ENCODE results near the gene CTAGE8. TPM values are rescaled to one million over a fixed set of nuclear protein-coding genes. Genes with fewer than 3 reads are reported as not detected.
A peak's percentile ranks its signal among the peaks of the same experiment; 100 is the strongest.
"Not testable (repeated sequence)": the region's sequence is repeated elsewhere in the genome, so short reads cannot be mapped to it uniquely, and the experiment has no call there.

CTAGE8 gene
- total and polyA plus RNA-seq, 8 donors = 3.0 to 11.3 (median 7.7) TPM; not detected in 1

DNA sequence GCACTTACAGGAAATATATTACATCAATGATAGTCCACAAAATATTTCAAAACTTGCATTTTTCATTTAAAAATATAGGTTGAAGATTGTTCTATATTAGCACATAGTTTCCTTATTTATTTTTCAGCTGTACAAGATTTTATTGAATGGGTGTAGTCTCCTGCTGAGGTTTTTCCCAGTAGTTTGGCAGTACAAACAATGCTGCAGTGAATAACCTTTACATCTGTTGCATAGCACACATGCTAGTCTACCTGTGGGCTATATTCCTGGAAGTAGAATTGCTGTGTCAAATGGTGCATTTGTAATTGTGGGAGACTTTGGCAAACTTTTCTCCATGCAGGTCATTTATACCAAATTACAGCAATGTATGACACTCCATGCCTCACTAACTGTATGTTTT, 48.6 kb downstream of the CTAGE8 start:
- H3K36me3 ChIP-seq; H3K4me3 ChIP-seq; DNase-seq; H3K27ac ChIP-seq; H3K27me3 ChIP-seq; H3K9me3 ChIP-seq; H3K4me1 ChIP-seq; intact Hi-C loops (cut with DNase I); ATAC-seq: not testable (repeated sequence)

GRCh38 chr7:144219149-144219548, 49.9 kb downstream of the CTAGE8 start:
- DNase-seq; H3K36me3 ChIP-seq; H3K4me3 ChIP-seq; H3K9me3 ChIP-seq; H3K27ac ChIP-seq; H3K27me3 ChIP-seq; H3K4me1 ChIP-seq; intact Hi-C loops (cut with DNase I): not testable (repeated sequence)
- ATAC-seq = peak; percentile 75

GRCh38 chr7:144218581-144218980, 50.5 kb downstream of the CTAGE8 start:
- H3K36me3 ChIP-seq; intact Hi-C loops (cut with DNase I); H3K9me3 ChIP-seq; H3K27me3 ChIP-seq; H3K4me1 ChIP-seq; H3K27ac ChIP-seq; ATAC-seq; H3K4me3 ChIP-seq: not testable (repeated sequence)
- peak in 1 of 4 donors; percentile 9 for DNase-seq

GRCh38 chr7:144217200-144217599, 51.9 kb downstream of the CTAGE8 start:
- H3K4me3 ChIP-seq; intact Hi-C loops (cut with DNase I); H3K36me3 ChIP-seq; DNase-seq; H3K27me3 ChIP-seq; H3K4me1 ChIP-seq; H3K9me3 ChIP-seq; ATAC-seq; H3K27ac ChIP-seq: not testable (repeated sequence)

Other genes with a start within 250 kb of the CTAGE8 start
- gene OR2A5, start 220.3 kb downstream of the CTAGE8 start, total RNA-seq = not detected
- gene OR2A5, start 220.3 kb downstream of the CTAGE8 start, polyA plus RNA-seq (ENCODE audit: insufficient read length in 6 of 6) = under 1 TPM; 0.06 to 0.28 (median 0.15) TPM
- gene OR2A25, start 199.5 kb downstream of the CTAGE8 start, total RNA-seq = not detected
- under 1 TPM in 3 of 6 donors, not detected in 3; 0.08 to 0.17 (median 0.09) TPM for gene OR2A25, start 199.5 kb downstream of the CTAGE8 start, polyA plus RNA-seq (ENCODE audit: insufficient read length in 6 of 6)
- not detected for gene OR2A12, start 183.0 kb downstream of the CTAGE8 start, total RNA-seq
- gene OR2A12, start 183.0 kb downstream of the CTAGE8 start, polyA plus RNA-seq (ENCODE audit: insufficient read length in 6 of 6) = under 1 TPM; 0.07 to 0.15 (median 0.09) TPM
- gene OR2A2, start 159.7 kb downstream of the CTAGE8 start, total RNA-seq = not detected
- gene OR2A2, start 159.7 kb downstream of the CTAGE8 start, polyA plus RNA-seq (ENCODE audit: insufficient read length in 6 of 6) = not detected
- not detected for gene OR2A14, start 146.1 kb downstream of the CTAGE8 start, total RNA-seq
- under 1 TPM in 4 of 6 donors, not detected in 2; 0.14 to 0.20 (median 0.15) TPM for gene OR2A14, start 146.1 kb downstream of the CTAGE8 start, polyA plus RNA-seq (ENCODE audit: insufficient read length in 6 of 6)
- 1 to 10 TPM; 5.0 to 5.3 TPM for gene CTAGE4, start 85.8 kb downstream of the CTAGE8 start, total RNA-seq
- 10 to 100 TPM in 3 of 6 donors, 1 to 10 TPM in 3; 1.7 to 19.5 (median 7.9) TPM for gene CTAGE4, start 85.8 kb downstream of the CTAGE8 start, polyA plus RNA-seq (ENCODE audit: insufficient read length in 6 of 6)
- 1 to 10 TPM; 1.0 to 8.6 TPM for gene ARHGEF35, start 73.5 kb downstream of the CTAGE8 start, total RNA-seq
- gene ARHGEF35, start 73.5 kb downstream of the CTAGE8 start, polyA plus RNA-seq (ENCODE audit: insufficient read length in 6 of 6) = 10 to 100 TPM; 13.0 to 18.1 (median 15.2) TPM
- not detected for gene OR2A42, start 29.7 kb downstream of the CTAGE8 start, total RNA-seq
- gene OR2A42, start 29.7 kb downstream of the CTAGE8 start, polyA plus RNA-seq (ENCODE audit: insufficient read length in 6 of 6) = 1 to 10 TPM; 1.1 to 5.6 (median 3.2) TPM
- 1 to 10 TPM; 5.3 to 5.6 TPM for gene OR2A7, start 4.5 kb downstream of the CTAGE8 start, total RNA-seq
- 10 to 100 TPM in 5 of 6 donors, 1 to 10 TPM in 1; 7.1 to 25.2 (median 17.4) TPM for gene OR2A7, start 4.5 kb downstream of the CTAGE8 start, polyA plus RNA-seq (ENCODE audit: insufficient read length in 6 of 6)
- gene OR2A1, start 43.1 kb upstream of the CTAGE8 start, total RNA-seq = not detected
- 1 to 10 TPM; 1.6 to 3.2 (median 2.7) TPM for gene OR2A1, start 43.1 kb upstream of the CTAGE8 start, polyA plus RNA-seq (ENCODE audit: insufficient read length in 6 of 6)
- 10 to 100 TPM; 23.9 to 32.3 TPM for gene ARHGEF5, start 86.1 kb upstream of the CTAGE8 start, total RNA-seq
- 10 to 100 TPM; 13.0 to 37.1 (median 24.8) TPM for gene ARHGEF5, start 86.1 kb upstream of the CTAGE8 start, polyA plus RNA-seq (ENCODE audit: insufficient read length in 6 of 6)
- gene NOBOX, start 134.4 kb upstream of the CTAGE8 start, total RNA-seq = not detected
- gene NOBOX, start 134.4 kb upstream of the CTAGE8 start, polyA plus RNA-seq (ENCODE audit: insufficient read length in 6 of 6) = not detected

All from left lung (tissue), 10 donors.